ENCODE data around the gene RUNX3.
"Not testable (repeated sequence)": the region's sequence is repeated elsewhere in the genome, so short reads cannot be mapped to it uniquely, and the experiment has no call there.

RUNX3 gene

DNA sequence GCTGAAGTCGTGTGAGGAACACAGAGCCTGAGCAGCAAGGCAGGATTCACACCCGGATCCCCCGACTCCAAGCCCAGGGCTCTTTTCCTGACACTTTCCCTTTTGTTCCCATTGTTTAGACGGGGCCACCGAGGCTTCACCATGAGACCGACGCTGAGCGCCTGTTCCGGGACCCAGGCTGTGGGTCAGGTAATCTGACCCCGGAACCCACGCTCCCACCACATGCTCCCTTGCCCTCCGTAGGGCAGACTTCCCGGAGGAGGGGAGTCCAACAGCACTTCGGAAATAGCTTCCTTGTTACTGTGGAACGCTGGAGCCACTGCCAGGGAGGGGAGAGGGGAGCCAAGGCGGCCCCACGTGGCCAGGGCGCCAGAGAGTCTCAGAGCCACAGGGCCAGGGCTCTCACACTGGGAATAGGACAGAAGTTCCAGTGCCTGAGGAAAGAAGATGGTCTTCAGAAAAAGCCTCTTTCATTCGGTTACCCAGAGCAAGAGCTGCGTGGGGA lies 18.4 kb downstream of the RUNX3 start:
- no peak for DNase-seq

DNA sequence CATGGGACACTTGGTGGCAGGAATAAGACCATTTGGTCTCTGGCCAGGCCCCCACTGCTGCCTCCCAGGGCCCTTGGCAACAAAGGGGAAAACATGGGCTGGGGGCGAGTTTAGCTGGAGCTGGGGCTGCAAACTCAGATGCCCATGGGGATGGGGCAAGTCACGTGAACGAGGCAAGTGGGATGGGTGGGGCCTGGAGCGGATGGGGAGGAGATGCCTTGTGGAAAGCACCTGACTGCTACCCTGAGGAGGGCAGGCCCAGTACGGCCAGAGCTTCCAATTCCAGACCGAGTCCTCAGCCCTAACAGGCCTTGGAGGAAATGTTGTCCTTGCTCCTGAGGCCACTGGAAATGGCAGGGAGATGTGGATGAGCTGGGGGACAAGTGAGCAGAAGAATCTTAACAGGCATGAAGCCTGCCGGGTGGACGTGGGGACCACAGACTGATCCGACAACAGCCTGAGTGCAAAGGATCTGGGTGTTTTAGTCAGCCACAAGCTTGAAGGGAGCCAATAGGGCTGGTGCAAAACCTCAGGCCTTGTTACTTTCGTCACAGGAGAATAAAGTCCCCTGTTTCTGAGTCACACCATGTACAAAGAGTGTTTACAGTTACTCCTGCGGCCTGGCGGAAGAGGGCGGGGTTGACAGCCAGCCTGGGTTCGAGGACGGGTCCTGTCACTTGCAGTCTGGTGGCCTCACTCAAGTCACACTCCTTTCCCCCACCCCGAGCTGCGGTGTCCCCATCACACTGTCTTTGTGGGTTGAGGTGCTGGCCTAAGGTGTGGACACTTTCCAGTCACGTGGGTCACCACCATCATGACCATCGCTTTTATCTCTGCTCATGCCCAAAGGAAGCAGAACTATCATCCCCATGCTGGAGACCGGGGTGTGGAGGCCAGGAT lies 19.1 kb downstream of the RUNX3 start:
- no peak for DNase-seq

DNA sequence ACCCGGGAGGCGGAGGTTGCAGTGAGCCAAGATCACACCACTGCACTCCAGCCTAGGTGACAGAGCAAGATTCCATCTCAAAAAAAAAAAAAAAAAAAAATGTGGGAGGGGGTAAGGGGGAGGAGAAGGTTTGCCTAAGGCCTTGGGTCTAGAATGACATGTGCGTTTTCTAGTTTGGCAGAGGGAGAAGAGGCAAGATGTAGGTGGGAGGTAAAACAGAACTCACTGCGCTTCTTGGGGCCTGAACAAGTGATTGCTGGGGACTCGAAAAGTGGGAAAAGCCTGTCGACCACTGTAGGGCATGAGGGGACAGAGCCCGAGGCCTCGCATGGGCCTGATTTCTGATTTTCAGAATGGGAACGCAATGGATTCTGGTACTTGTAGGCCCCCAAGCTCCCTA lies 19.9 kb downstream of the RUNX3 start:
- DNase-seq: no peak

DNA sequence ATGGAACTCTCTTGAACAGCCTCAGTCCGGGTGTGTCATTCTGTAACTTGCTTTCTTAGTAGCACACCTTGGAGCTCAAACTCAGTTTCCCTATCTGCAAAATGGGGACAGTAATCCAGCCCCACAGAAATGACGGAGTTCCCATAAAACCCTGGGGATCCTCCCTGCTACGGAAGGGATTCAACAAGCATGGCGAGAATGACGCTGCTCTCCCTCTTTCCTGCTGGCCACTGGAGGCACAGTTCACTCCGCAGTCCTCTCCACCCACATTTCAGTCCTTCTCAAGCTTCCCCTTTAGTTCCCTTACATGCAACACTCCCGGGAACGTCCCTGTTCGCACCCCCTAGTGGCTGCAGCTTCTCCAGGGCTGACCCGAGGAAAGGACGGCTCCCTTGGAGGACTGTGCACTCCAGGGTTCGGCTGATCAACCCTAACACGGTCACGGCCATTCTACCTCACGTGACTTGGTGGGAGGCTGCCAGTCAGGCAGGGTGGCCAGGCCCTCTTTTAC lies 20.6 kb downstream of the RUNX3 start:
- no peak for DNase-seq

GRCh38 chr1:24908591-24909259 lies 21.4 kb downstream of the RUNX3 start:
- DNase-seq: no peak

DNA sequence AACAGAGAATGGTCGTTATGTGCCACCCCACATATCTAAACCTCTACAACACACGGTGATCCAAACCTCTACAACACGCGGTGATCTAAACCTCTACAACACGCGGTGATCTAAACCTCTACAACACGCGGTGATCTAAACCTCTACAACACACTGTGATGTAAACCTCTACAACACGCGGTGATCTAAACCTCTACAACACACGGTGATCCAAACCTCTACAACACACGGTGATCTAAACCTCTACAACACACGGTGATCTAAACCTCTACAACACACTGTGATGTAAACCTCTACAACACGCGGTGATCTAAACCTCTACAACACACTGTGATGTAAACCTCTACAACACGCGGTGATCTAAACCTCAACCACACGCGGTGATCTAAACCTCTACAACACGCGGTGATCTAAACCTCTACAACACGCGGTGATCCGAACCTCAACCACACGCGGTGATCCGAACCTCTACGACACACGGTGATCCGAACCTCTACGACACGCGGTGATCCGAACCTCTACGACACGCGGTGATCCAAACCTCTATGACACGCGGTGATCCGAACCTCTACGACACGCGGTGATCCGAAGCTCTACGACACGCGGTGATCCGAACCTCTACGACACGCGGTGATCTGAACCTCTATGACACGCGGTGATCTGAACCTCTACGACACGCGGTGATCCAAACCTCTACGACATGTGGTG lies 22.3 kb downstream of the RUNX3 start:
- DNase-seq: not testable (repeated sequence)

- DNase-seq: no peak
Observed at GRCh38 chr1:24906760-24907490, 23.2 kb downstream of the RUNX3 start.

DNA sequence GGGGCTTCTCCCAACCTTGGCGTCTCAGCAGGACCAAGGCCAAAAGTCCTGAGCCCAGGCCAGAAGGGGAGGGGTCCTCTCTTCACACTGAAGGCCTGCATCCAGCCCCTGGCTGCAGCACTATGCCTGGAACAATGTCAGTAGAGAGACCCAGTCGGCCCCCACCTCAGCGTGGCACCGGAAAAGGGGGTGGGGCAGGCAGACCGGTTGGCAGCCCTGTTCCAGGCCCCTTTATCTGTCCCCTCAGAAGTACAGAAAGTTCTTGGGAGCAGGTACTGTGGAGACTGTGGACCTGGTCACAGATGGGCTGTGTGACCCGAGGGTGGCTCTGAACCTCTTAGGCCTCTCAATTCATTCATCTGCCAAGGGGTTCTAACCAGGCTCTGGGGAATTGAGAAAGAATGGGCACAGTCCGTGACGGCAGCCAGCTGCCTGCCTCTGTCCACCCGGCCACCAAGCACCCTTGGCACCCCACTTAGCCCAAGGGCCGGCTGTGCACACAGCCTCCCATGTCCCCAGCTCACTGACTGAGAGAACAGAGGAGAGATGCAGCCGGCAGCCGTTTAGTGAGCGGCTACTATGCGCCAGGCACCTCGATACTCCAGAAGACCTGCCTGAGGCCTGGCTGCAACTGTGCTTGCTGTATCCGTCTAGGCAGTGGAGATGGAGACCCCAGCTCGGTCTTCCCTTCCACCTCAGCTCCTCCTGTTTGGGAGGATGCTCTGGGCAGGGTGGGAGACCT lies 23.9 kb downstream of the RUNX3 start:
- DNase-seq: no peak

DNA sequence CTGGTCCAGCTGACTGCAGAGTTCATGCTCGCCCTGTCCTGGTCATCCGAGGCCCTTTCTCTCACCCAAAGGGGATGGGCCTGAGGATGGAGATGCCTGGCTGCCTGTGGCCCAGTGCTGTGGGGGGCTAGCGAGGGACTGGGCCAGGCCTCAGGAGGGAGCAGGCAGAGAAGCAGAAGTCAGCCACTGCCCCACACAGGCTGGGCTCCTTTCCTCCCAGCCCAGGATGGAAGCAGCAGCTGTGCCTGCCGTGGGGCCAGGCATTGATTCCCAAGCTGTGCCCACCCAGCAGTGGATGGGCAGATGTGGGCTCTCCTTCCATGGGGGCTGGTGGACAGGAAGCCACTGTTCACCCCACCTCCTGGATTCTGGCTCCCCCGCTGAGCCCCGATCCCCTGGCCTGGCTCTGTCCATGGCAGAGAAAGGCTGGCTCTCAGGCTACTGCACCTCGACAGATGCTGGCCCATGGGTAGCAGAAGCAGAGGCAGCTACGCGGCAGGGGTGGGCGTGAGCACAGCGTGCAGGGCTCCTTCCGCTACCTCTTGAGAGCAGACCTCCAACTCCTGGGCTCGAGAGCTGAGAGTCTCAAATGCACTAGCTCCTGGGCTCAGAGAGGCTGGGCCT lies 24.6 kb downstream of the RUNX3 start:
- peak in 1 of 2 experiments; percentile 12 for DNase-seq

GRCh38 chr1:24904731-24905354 lies 25.2 kb downstream of the RUNX3 start:
- DNase-seq: no peak

- no peak for DNase-seq
Observed at GRCh38 chr1:24903955-24904730, 25.9 kb downstream of the RUNX3 start.

- DNase-seq: no peak
Observed at GRCh38 chr1:24903560-24903954, 26.5 kb downstream of the RUNX3 start.

GRCh38 chr1:24903011-24903461 lies 27.0 kb downstream of the RUNX3 start:
- no peak for DNase-seq

DNA sequence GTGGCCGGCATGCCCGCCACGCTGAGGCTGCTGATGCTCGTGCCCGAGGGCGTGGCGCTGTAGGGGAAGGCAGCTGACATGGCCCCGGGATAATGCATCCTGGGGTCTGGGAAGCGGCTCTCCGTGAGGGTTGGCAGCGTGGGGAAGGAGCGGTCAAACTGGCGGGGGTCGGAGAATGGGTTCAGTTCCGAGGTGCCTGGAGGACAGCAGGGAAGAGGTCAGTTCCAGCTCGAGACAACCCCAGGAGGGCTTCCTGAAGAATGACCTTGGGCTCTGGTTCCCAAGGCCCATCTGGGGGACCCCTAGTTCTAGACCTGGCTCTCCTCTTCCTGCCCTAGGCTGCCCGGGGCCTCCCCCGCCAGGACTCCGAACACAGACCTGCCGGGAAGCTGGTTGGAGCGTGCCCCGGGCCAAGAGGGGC lies 27.6 kb downstream of the RUNX3 start:
- DNase-seq: no peak

- no peak for DNase-seq
Observed at GRCh38 chr1:24901791-24902470, 28.1 kb downstream of the RUNX3 start.

DNA sequence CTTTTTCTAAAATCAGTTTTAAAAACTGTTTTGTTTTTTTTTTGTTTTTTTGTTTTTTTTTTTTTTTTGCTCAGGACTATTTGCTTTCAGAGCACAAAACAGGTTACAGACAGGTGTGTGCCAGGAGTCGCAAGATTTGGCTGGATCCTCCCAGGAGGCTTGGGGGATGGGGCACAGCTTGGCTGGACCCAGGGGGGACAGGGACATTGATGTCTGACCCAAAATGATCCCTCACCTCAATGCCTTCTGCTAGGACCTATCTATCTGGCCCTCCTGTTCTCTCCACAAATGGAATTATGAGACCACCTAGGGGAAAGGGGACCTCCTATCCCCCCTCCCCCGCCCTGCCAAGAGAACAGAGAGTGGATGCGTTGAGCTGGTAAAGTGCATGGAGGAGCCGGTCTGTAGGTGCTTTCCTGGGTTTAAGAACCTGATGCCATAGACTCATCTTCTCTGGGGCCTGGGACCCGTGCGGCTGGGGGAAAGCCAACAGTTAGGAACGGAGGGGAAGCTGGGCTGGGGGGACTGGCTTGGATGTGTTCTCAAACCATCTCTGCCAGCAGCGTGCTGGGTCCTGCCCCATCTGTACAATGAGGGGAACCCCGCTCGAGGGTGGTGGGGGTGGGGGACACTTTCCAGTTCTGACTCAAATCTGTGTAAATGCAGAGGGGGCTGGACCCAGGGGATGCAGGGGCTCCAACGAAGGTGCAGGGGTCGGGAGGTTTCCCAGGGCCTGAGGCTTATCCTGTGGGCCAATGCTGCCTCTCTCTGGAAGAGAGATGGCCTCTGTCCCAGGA lies 28.9 kb downstream of the RUNX3 start:
- DNase-seq: no peak

- peak in 1 of 2 experiments; percentile 10 for DNase-seq
Observed at GRCh38 chr1:24900486-24900849, 29.6 kb downstream of the RUNX3 start.
